CD4-positive, alpha-beta memory T cell (primary cell): ENCODE measurements around the gene MISFA. TPM values are rescaled to one million over a fixed set of nuclear protein-coding genes. Genes with fewer than 3 reads are reported as not detected.

ENCODE experiments used
- CTCF ChIA-PET: fragments of 350-600 bp; sonication (Branson Sonifier 250); formaldehyde crosslinking; loops from one replicate; lab custom pipeline; 2021; ENCODE audit warnings: inconsistent platforms; ENCODE audit not compliant: partially characterized antibody; lab: Charles Lee
- POLR2A ChIA-PET: fragments of 350-600 bp; sonication (Branson Sonifier 250); formaldehyde crosslinking; loops from one replicate; lab custom pipeline; 2021; ENCODE audit not compliant: partially characterized antibody; lab: Charles Lee
- DNase-seq, 5 donors: peaks; one replicate each; pipeline versions ENCODE4 v3.0.0 to v3.0.0-alpha.2; 2020 to 2022; ENCODE audit warnings: mixed read lengths in 1 of 5
- H3K27ac ChIP-seq: one replicate; pipeline ENCODE4 v1.7.0; 2013; ENCODE audit warnings: low read depth, low read length
- H3K27me3 ChIP-seq: 2 replicates; pipeline ENCODE4 v1.7.0; 2013; ENCODE audit warnings: mild to moderate bottlenecking, low read length, moderate library complexity; ENCODE audit not compliant: insufficient read depth
- H3K36me3 ChIP-seq: 2 replicates; pipeline ENCODE4 v1.7.0; 2013; ENCODE audit warnings: mild to moderate bottlenecking, low read length, moderate library complexity; ENCODE audit not compliant: insufficient read depth
- H3K4me1 ChIP-seq: 2 replicates; pipeline ENCODE4 v1.7.0; 2013; ENCODE audit warnings: mild to moderate bottlenecking, low read length, moderate library complexity; ENCODE audit not compliant: insufficient read depth
- H3K4me3 ChIP-seq, 2 donors: one replicate each; pipeline ENCODE4 v1.7.0; 2013; ENCODE audit warnings: low read length in 2 of 2, mild to moderate bottlenecking in 1 of 2
- H3K9me3 ChIP-seq, 2 donors: one replicate each; pipeline ENCODE4 v1.7.0; 2013; ENCODE audit warnings: low read length in 2 of 2, control low read depth in 1 of 2; ENCODE audit not compliant: control insufficient read depth in 1 of 2
- H3K27ac Mint-ChIP-seq, 7 donors: one replicate each; pipeline ENCODE4 v1.8.0; 2020 to 2021; ENCODE audit warnings: mixed read lengths in 7 of 7, mild to moderate bottlenecking in 6 of 7, inconsistent platforms in 3 of 7, moderate library complexity in 3 of 7
- H3K27me3 Mint-ChIP-seq, 2 donors: one replicate each; pipeline ENCODE4 v1.8.0; 2020 to 2021; ENCODE audit warnings: mixed read lengths in 2 of 2
- H3K36me3 Mint-ChIP-seq, 2 donors: one replicate each; pipeline ENCODE4 v1.8.0; 2020 to 2021; ENCODE audit warnings: mixed read lengths in 2 of 2, inconsistent platforms in 1 of 2, mild to moderate bottlenecking in 1 of 2
- H3K4me1 Mint-ChIP-seq, 4 donors: one replicate each; pipeline ENCODE4 v1.8.0; 2020 to 2021; ENCODE audit warnings: mixed read lengths in 4 of 4, mild to moderate bottlenecking in 1 of 4
- H3K4me3 Mint-ChIP-seq, 8 donors: one replicate each; pipeline ENCODE4 v1.8.0; 2020 to 2021; ENCODE audit warnings: mixed read lengths in 8 of 8, mild to moderate bottlenecking in 7 of 8, moderate library complexity in 6 of 8, inconsistent platforms in 3 of 8
- H3K9me3 Mint-ChIP-seq, 8 donors: one replicate each; pipeline ENCODE4 v1.8.0; 2020 to 2021; ENCODE audit warnings: mixed read lengths in 8 of 8, mild to moderate bottlenecking in 5 of 8, inconsistent platforms in 3 of 8, moderate library complexity in 1 of 8
- intact Hi-C: fragments of 100-400 bp; cut with micrococcal nuclease; formaldehyde crosslinking; loops from one replicate; pipeline ENCODE4 v1.15.1; 2023
- polyA plus RNA-seq, 2 donors: library from polyadenylated mRNA; unstranded; fragments of 300-500 nt; fragmentation: Illumina TruSeq; gene quantifications; one replicate each; pipeline ENCODE4 v1.2.3, GENCODE V29; 2021
- total RNA-seq, 2 experiments: library from RNA; stranded (reverse); gene quantifications; one replicate each; pipeline ENCODE4 v1.2.3, GENCODE V29; 2021

The MISFA gene
- total RNA-seq, result under 1 TPM in 1 of 2 experiments, not detected in 1; 0.69 TPM
- polyA plus RNA-seq, result under 1 TPM in 1 of 2 donors, not detected in 1; 0.47 TPM

DNA sequence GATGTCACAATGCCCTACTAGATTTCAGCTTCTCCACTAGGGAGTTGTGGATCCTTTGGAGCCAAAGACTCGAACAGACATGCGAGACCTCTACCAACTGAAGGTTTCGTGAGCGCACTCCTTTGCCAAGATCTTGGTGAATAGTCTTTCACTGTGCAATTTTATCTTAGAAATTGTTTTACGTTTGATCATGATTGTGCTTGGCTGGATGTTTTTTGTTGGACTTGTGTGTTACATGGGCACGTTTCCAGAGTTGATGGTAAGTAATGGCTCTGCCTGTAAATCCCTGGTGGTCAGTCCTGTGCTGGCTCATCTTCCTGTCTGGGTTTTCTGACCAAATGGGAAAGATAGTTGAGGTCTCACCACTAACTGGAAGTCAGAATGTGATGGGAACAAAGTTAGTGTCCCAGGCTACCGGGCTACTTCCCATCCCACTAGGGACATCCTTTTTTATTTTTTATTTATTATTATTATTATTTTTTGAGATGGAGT, at the start of gene MISFA:
Gene MISFA (plus strand): TSS at position 51 of the 492 bp plus-strand sequence. CDS start 140 bp downstream, at position 191.
- Mint-ChIP-seq H3K27ac (peak within 1 kb of the TSS in 3 of 7 donors; percentile 8 to 53 (median 25)), H3K36me3 (peaks cover 2% of the 10 kb centered on the region in 2 donors), H3K4me3 (no peak within 1 kb of the TSS), H3K4me1 (no peaks in the 10 kb centered on the region), H3K9me3 (no peaks in the 10 kb centered on the region), H3K27me3 (no peaks in the 10 kb centered on the region)
- Histone ChIP-seq H3K27ac (no peak within 1 kb of the TSS), H3K27me3 (no peaks in the 10 kb centered on the region), H3K36me3 (no peaks in the 10 kb centered on the region), H3K9me3 (no peaks in the 10 kb centered on the region), H3K4me3 (no peak within 1 kb of the TSS), H3K4me1 (no peaks in the 10 kb centered on the region)
- POLR2A ChIA-PET, result no interaction called here
- intact Hi-C loops, result no loop called here
- CTCF ChIA-PET, result no interaction called here
- DNase-seq, result no peak

DNA sequence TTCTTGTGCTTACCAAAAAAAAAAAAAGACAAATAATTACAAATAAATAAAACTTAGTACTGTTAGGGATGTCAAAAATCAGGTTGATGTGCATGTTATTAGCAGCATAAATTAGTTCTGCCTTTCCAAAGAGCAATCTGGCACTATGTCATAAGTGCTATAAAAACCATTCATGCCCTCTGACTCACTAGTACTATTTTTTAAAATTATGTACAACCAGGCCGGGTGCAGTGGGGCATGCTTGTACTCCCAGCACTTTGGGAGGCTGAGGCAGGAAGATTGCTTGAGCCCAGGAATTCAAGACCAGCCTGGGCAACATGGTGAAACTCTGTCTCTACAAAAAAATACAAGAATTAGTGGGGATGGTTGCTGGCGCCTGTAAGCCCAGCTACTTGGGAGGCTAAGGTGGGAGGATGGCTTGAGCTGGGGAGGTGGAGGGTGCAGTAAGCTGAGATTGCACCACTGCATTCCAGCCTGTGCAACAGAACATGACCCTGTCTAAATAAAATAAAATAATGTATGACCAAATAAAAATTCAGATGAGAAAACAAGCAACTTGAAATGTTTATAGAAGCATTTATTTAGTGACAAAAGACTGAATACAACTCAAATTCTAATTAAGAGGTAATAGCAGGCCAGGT, 36.4 kb upstream of the MISFA start:
- no peaks in the 10 kb centered on the region for H3K27me3 ChIP-seq
- no peak overlapping the region for H3K27ac Mint-ChIP-seq
- intact Hi-C loops, result no loop called here
- H3K27me3 Mint-ChIP-seq, result no peaks in the 10 kb centered on the region
- H3K4me1 Mint-ChIP-seq, result no peaks in the 10 kb centered on the region
- DNase-seq, result no peak
- H3K36me3 Mint-ChIP-seq, result peaks cover 19 to 31% of the 10 kb centered on the region in 2 donors
- no peaks in the 10 kb centered on the region for H3K9me3 Mint-ChIP-seq
- H3K4me3 ChIP-seq, result no peak overlapping the region
- H3K9me3 ChIP-seq, result no peaks in the 10 kb centered on the region
- POLR2A ChIA-PET, result no interaction called here
- H3K36me3 ChIP-seq, result no peaks in the 10 kb centered on the region
- no peaks in the 10 kb centered on the region for H3K4me1 ChIP-seq
- CTCF ChIA-PET, result interaction anchor here (0.7 to 1.8 kb wide), 2 partner anchors 10 to 16 kb away, joined by 3 to 7 read pairs; no protein-coding TSS in a partner anchor
- no peak overlapping the region for H3K27ac ChIP-seq
- no peak overlapping the region for H3K4me3 Mint-ChIP-seq

DNA sequence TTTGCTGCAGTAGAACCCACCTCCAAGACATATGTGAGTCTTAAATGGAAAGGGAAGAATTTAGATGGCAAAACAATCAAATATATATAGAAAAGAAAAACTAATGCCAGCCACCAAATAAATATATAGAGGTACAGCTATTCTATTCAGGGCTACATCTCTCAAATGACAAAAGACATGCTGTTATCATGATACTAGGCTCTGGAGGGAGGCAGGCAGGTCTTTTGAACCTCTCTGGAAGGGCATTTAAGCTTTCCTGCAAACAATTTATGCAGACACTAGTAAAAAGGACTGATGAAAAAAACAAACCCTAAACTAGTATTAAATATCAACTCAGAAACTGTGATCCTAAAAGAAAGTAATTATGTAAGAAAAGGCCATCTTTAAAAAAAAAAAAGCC, 35.4 kb upstream of the MISFA start:
- Mint-ChIP-seq H3K4me3 (no peak overlapping the region), H3K27me3 (no peaks in the 10 kb centered on the region), H3K4me1 (no peaks in the 10 kb centered on the region), H3K27ac (peak overlapping the region in 3 of 7 donors; percentile 6 to 73 (median 17)), H3K9me3 (no peaks in the 10 kb centered on the region), H3K36me3 (peaks cover 21 to 32% of the 10 kb centered on the region in 2 donors)
- H3K27ac ChIP-seq, result no peak overlapping the region
- no peaks in the 10 kb centered on the region for H3K4me1 ChIP-seq
- no peak overlapping the region for H3K4me3 ChIP-seq
- no peaks in the 10 kb centered on the region for H3K9me3 ChIP-seq
- ChIA-PET CTCF (interaction anchor here (0.7 to 1.8 kb wide), 4 partner anchors 11 to 112 kb away, joined by 3 to 7 read pairs (median 3); partner anchors contain the start of gene TSG101), POLR2A (interaction anchor here (0.7 kb wide), 1 partner anchor 14 kb away, joined by 3 read pairs; no protein-coding TSS in a partner anchor)
- intact Hi-C loops, result no loop called here
- no peaks in the 10 kb centered on the region for H3K36me3 ChIP-seq
- no peak for DNase-seq
- H3K27me3 ChIP-seq, result no peaks in the 10 kb centered on the region

DNA sequence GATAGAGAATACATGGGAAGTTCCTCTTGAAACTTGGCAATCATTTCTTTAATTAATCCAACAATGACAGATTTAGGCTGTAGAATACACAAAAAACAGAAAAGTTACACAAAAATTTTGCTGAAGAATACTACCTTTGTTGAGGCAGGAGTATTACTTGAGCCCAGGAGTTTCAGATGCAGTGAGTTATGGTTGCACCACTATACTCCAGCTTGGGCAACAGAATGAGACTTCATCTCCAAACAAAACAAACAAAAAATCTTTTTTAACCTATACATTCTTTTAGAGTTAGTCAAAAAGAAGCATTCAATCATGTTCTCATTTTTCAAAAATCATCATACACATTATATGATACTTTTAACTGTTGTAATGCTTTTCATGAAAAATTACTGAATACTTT, 33.2 kb upstream of the MISFA start:
- POLR2A ChIA-PET, result no interaction called here
- Mint-ChIP-seq H3K36me3 (peaks cover 22 to 36% of the 10 kb centered on the region in 2 donors), H3K4me1 (peaks cover 0 to 3% (median 0%) of the 10 kb centered on the region in 4 donors), H3K4me3 (no peak overlapping the region), H3K9me3 (no peaks in the 10 kb centered on the region), H3K27ac (peak overlapping the region in 1 of 7 donors; percentile 4), H3K27me3 (no peaks in the 10 kb centered on the region)
- no peak overlapping the region for H3K27ac ChIP-seq
- H3K4me1 ChIP-seq, result no peaks in the 10 kb centered on the region
- H3K27me3 ChIP-seq, result no peaks in the 10 kb centered on the region
- no peak for DNase-seq
- no peak overlapping the region for H3K4me3 ChIP-seq
- H3K36me3 ChIP-seq, result no peaks in the 10 kb centered on the region
- no peaks in the 10 kb centered on the region for H3K9me3 ChIP-seq
- CTCF ChIA-PET, result no interaction called here
- intact Hi-C loops, result no loop called here

DNA sequence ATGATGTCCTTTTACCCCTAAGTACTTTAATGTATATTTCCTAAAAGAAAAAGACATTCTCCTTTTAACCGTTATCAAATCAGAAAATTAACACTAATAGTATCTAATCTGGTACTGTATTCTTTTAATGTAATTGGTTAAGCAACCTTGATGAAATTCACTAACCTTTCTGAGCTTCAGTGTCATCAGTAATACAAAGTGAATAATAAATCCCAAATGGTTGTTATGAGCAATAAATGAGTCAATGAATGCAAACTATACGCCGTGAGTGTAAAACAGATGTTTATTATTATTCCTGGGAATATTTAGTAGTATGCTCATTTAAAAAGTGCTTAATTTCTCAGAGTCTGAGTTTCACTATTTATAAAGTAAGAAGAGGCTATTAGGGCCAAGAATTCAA, 32.5 kb upstream of the MISFA start:
- Histone ChIP-seq H3K27ac (no peak overlapping the region), H3K4me3 (no peak overlapping the region), H3K4me1 (no peaks in the 10 kb centered on the region), H3K9me3 (no peaks in the 10 kb centered on the region), H3K27me3 (no peaks in the 10 kb centered on the region), H3K36me3 (no peaks in the 10 kb centered on the region)
- peak overlapping the region in 1 of 7 donors; percentile 14 for H3K27ac Mint-ChIP-seq
- no peak for DNase-seq
- H3K27me3 Mint-ChIP-seq, result no peaks in the 10 kb centered on the region
- ChIA-PET POLR2A (no interaction called here), CTCF (interaction anchor here (2.2 kb wide), 1 partner anchor 11 kb away, joined by 6 read pairs; no protein-coding TSS in a partner anchor)
- no peak overlapping the region for H3K4me3 Mint-ChIP-seq
- no peaks in the 10 kb centered on the region for H3K9me3 Mint-ChIP-seq
- H3K4me1 Mint-ChIP-seq, result peaks cover 0 to 5% (median 0%) of the 10 kb centered on the region in 4 donors
- peaks cover 26 to 40% of the 10 kb centered on the region in 2 donors for H3K36me3 Mint-ChIP-seq
- intact Hi-C loops, result no loop called here

DNA sequence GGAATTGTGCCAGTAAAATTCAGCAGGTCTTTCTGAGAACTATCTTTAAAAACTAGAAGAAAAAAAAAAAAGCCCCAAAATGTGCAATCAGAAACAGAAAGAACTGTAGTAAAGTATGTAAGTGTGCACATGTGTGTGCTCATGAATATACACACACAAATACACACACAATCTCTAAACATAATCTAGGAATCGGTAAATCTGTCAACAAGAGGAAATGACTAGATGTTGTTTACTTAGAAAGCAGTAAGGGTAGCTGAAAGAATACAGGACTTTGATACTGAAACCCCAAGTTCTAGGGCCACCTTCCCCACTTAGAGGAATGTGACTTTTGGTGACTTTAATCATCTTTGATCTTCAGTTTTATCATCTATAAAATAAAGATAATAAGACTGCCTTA, 24.2 kb upstream of the MISFA start:
- no peak for DNase-seq
- Mint-ChIP-seq H3K4me1 (peaks cover 15 to 34% (median 22%) of the 10 kb centered on the region in 4 donors), H3K27me3 (no peaks in the 10 kb centered on the region), H3K27ac (peak overlapping the region in 5 of 7 donors; percentile 7 to 74 (median 48)), H3K9me3 (no peaks in the 10 kb centered on the region), H3K4me3 (no peak overlapping the region), H3K36me3 (peaks cover 17 to 26% of the 10 kb centered on the region in 2 donors)
- H3K27me3 ChIP-seq, result no peaks in the 10 kb centered on the region
- POLR2A ChIA-PET, result interaction anchor here (1.5 to 1.8 kb wide), 2 partner anchors 12 to 49 kb away, joined by 3 to 4 read pairs; partner anchors contain the start of gene TSG101
- no peaks in the 10 kb centered on the region for H3K9me3 ChIP-seq
- CTCF ChIA-PET, result no interaction called here
- H3K4me1 ChIP-seq, result peaks cover 21% of the 10 kb centered on the region
- intact Hi-C loops, result no loop called here
- H3K4me3 ChIP-seq, result no peak overlapping the region
- no peaks in the 10 kb centered on the region for H3K36me3 ChIP-seq
- no peak overlapping the region for H3K27ac ChIP-seq

- ChIA-PET POLR2A (interaction anchor here (1.0 to 2.3 kb wide), 4 partner anchors 8 to 55 kb away, joined by 3 to 10 read pairs (median 6); partner anchors contain the start of genes SPTY2D1 and TSG101), CTCF (interaction anchor here (1.0 to 2.9 kb wide), 10 partner anchors 11 to 185 kb away, joined by 3 to 13 read pairs (median 5); no protein-coding TSS in a partner anchor)
- Histone ChIP-seq H3K27ac (no peak overlapping the region), H3K36me3 (no peaks in the 10 kb centered on the region), H3K4me3 (peak overlapping the region in 1 of 2 donors; percentile 33), H3K9me3 (no peaks in the 10 kb centered on the region), H3K27me3 (no peaks in the 10 kb centered on the region), H3K4me1 (peaks cover 23% of the 10 kb centered on the region)
- H3K36me3 Mint-ChIP-seq, result peaks cover 3 to 12% of the 10 kb centered on the region in 2 donors
- DNase-seq, result peak in 3 of 5 donors; percentile 22 to 54 (median 27)
- H3K4me3 Mint-ChIP-seq, result peak overlapping the region; percentile 66 to 88 (median 81)
- H3K27me3 Mint-ChIP-seq, result no peaks in the 10 kb centered on the region
- intact Hi-C loops, result no loop called here
- peak overlapping the region; percentile 82 to 94 (median 89) for H3K27ac Mint-ChIP-seq
- H3K9me3 Mint-ChIP-seq, result no peaks in the 10 kb centered on the region
- peaks cover 17 to 38% (median 25%) of the 10 kb centered on the region in 4 donors for H3K4me1 Mint-ChIP-seq
Measured at GRCh38 chr11:18578975-18579598, 20.5 kb upstream of the MISFA start.
